Middle frontal gyrus (tissue), 1 donor: ENCODE results near the gene FLNA.
"Not testable (repeated sequence)": the region's sequence is repeated elsewhere in the genome, so short reads cannot be mapped to it uniquely, and the experiment has no call there.

ENCODE experiments used
- DNase-seq: peaks from one replicate; pipeline ENCODE4 v3.0.0-alpha.2; 2015; ENCODE audit warnings: low spot score; ENCODE audit errors: extremely low spot score

The FLNA gene

DNA sequence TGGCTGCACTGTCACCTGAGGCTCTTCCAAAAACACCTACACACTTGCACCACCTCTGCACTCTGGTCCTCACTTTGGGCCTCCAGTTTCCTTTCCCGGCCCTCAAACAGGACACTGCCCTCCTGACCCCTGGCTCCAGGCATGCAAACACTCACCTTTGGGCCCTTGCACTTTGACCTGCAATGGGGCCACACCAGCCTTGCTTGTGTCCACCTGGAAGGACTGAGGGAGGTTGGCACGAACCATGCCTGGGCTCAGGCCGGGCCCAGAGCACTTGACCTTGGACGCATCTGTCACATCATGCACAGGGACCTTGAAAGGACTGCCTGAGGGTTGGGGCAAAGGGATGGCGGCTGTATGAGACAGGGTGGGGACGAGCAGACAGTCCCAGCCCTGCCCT lies 15.6 kb downstream of the FLNA start:
- no peak for DNase-seq

DNA sequence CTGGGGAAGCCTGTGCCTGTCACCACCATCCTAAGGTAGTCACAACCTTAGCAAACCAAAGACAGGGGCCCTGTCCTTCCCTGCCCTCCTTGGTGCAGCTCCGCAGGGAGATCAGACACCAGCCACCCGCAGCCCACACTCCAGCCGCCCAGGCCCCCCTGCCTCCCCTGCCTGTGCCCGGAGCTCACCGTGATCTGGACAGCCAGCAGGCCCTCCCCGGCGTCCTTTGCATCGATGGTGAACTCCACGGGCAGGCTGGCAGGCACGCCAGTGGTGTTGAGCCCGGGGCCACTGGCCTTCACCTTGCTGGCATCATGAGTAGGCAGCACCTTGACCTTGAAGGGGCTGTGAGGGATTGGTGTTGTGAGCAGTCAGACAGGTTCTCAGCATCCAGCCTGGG lies 16.4 kb downstream of the FLNA start:
- DNase-seq = no peak

DNA sequence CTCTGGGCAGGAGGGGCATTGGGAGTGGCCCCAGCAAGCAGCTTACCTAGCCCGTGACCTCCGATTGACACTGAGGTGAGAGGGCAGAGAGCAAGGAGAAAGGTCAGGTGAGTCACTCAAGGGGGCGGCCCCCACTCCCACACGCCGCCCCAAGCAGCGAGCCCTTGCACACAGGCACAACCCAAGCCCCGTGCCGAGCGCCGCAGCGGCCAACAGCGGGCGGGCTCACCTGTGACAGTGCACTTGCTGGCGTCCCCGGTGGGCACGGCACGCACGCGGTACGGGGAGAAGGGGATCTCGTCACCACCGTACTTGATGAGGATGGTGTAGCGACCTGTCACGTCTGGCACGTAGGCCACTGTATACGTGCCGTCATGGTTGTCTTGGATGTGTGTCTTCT lies 17.2 kb downstream of the FLNA start:
- DNase-seq = no peak

DNA sequence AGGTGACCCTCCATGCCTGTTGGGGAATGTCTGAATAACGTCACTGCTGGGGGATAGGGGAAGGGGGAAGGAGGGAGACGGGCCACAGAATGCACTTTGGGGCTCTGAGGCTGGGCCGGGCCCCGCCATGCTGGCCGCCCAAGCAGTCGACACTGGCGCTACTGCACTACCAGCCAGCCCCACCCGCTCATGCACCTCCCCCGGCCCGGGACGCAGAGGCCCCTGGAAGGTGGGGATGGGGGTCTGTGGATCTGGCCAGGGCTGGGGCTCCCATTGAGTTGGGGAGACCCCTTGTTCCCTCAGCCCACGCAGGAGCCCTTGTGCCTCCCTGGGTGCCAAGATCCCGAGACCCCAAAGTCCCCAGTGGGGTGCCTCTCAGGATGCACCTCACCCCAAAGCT lies 17.8 kb downstream of the FLNA start:
- DNase-seq = no peak

DNA sequence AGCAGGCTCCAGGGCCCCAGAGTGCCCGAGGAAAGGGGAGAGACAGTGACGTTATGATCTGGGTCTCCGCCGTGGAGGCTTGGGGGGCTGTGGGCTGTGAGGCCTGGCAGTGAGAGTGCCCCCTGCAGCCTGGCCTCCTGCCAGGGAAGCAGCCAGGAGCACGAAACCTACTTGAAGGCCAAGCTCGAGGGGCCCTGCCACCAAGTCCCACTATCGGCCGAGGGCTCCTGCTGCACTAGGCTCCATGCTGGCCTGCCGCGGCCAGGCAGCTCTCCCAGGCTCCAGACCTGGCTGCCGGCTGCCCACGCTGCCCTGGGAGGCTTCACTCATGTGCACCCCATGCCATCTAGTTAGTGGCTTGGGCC lies 18.7 kb downstream of the FLNA start:
- no peak for DNase-seq

DNA sequence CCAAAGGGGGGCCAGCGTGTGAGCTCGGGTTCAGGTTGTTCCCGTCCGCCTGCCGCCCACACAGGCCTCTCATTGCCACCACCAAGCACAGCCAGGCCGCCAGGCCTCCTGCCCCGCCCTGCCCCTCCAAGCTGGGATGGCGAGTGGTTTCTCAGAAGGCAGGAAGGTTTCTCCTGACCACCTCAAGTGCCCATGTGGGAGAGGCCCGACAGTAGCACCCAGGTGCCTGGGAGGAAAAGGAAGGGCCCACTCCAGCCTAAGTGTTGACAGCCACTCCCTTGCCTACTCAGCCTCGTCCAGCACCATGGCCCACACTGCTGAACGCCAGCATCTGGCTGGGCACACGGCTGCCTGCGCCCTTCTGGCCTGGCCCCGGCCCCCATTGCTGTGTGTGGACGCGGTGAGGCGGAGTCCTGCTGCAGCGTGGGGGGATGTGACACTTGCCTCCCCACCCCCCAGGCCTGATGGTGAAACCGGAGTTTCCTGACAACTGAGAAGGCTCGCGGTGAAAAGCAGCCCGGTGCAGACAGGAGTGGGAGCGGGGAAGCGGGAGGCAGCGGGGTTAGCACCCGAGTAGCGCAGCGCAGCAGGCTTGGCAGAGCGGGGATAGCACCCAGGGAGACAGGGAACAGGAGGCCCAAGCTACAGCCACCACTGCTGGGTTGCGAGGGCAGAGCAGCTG lies 19.2 kb downstream of the FLNA start:
- DNase-seq = no peak

DNA sequence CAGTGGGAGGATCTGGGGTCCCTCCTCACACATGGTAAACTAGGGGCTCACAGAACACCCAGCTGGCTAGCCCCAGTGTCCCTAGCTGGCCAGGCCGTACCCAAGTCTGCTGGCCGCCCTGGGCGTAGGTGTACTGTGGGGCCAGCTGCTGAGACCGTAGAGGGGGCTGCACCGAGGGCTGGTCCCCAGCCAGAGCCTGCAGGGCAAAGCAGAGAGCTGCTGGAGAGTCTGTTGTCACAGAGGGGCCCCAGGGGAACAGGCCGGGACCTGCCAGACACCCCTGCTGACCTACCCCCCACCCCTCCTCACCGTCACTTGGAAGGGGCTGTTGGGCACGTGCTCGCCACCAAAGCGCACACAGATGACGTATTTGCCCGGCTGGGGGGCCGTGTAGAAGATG lies 19.9 kb downstream of the FLNA start:
- no peak for DNase-seq

DNA sequence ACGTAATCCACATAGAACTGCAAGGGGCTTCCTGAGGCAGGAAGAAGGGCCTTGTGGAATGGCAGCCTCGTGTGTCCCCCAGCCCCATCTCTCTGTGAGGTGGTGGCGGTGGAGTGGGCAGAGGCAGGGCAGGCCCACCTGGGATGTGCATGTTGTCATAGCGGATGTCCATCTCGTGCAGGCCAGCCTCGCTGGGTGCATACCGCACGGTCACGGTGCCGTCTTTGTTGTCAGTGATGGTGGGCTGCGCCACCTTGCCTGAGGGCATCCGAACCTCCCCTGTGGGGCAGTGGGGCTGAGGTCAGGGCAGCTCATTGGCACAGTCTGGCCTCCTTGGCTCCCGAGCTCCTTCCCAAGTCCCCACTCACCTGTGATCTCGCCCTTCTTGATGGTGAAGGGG lies 20.4 kb downstream of the FLNA start:
- no peak for DNase-seq

DNA sequence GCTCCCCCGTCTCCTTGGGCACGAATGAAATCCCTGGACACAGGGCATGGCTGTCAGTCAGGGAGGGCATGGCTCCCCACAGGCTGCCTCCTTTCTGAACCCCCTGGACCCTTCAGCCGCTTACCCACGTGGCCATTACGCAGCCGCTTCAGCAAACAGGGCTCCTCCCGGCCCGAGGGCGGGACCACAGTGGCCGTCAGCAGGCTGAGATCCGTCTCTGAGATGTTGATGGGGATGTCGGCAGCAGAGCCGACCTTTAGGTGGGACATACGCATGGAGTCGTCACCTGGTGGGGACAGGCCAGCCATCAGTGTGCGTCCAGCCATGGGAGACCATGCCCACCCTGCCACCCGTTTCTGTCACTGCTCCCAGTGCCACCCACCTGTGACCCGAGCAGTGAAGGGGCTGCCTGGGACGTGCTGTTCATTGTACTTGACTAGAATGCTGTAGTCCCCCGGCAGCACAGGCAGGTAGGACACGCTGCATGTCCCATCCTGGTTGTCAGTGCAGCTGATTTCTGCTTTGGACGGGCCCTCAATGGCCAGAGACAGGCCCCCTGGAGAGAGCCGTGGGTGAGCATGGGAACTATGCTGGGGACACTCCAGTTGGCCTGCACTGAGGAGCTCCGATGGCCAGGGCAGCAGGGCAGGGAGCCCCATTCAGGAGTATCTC lies 21.1 kb downstream of the FLNA start:
- DNase-seq = no peak

DNA sequence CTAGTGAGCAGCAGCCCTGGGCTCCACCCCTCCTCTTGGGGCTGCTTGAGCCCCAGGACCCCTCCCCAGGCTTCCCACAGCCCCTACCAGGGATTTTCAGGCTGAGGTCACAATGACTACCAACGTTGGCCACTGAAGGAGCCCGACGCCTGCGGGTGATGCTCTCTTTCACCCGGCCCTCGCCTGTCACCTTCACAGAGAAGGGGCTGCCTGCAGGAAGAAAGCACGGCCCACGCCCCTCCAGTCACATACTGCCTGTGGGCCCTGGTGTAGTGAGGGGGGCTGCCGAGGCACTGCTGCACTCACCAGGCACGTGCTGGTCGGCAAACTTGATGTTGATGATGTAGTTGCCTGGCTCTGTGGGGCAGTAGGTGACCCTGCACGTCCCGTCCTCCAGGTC lies 22.0 kb downstream of the FLNA start:
- no peak for DNase-seq

DNA sequence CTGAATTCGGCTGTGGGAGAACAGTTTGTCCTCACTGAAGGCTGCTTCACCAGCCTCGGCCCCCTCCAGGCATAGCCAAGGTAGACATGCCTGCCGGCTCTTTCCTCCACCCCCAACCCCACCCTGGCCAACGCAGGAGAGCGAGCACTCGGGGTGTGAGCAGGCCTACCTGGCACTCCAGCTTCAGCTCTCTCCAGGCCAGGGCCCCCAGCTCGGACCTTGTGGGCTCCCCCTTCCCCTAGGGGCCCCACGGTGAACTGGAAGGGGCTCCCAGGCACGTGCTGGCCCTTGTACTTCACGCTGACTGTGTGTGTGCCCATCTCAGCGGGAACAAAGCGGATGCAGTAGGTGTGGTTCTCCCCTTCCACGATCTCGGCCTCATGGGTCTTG lies 22.4 kb downstream of the FLNA start:
- DNase-seq = no peak

DNA sequence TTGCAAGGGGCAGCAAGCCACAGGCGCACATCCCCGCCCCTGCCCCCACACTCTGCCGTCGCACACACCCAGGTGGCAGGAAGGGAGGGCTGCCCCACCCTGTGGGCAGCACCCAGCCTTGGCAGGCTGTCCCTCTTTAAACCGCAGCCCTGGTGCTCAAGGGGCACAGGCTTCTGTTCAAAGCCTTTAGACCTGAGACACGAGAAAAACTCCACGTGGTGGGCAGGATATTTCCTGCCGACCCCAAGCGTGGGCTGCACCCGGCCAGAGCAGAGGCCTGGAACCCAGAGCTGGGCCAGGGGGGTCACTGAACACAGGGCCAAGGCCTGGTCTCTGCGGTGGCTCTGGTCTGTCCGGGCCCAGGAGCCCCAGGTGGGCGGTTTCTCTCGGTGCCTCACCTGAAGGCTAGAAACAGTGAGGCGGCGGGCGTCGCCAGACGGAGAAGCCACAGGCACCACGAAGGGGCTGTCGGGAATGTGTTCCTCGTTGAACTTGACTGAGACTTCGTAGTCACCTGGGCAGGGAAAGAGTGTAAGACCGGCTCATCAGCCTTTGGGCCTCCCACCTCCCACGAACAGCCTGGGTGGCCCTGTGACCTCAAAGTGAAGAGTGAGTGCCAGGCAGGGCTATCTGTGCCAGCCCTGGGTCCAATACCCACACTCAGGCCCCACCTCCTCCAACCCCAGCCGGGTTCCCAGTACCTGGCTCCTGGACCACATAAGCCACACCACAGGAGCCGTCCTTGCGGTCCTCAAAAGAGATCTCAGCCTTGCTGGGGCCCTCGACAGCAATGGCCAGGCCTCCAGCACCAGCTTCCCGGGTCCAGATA lies 23.0 kb downstream of the FLNA start:
- DNase-seq = no peak

DNA sequence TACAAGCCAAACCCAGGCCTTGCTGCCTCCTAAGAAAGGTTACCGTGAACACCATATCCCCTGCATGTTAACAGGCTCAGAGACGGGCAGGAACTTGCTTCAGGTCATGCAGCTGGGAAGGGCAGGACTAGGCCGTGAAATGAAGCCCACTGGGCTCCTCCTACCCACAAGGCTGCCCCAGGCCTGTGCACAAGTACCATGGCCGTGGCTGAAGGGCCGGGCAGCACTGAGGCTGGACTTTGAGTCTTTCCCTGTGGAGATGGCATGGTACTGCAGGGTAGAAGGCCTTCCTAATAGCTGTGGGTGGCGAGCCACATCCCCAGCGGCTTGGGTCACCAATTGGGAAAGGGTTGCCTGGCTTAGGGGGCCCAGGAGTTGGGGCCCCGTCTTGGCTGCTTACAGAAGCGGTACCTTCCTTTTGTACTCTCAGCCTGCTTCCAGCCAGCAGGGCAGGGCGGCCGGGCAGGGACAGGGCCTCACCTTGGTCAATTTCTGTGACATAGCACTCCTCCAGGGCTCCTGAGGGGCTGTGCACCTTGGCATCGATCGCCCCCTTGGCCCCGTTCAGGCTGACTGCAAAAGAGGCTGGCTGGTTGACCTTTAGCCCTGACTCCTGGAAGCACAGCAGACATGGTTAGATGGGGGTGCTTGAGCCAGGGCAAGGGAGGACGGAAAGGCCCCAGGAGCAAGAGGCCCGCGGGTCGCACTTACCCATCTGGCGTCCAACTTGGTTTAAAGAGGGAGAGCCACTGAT lies 23.8 kb downstream of the FLNA start:
- DNase-seq = no peak

DNA sequence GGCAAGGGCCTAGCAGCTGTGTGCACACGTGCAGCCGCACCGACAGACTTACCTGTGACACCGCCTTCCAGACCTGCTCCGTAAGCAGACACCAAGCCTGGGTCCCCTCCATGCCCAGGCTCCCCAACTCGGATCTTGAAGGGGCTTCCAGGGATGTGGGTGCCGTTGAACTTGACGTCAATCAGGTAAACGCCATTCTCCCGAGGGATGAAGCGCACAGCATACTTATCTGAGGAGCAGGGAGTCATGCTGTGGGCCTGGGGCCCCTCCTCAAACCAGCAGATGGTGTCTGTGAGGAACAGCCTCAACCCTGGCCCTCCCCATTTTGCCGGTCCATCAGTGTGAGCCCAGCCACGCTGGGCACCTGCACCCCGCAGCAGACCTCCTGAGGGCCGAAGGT lies 24.5 kb downstream of the FLNA start:
- DNase-seq = no peak

DNA sequence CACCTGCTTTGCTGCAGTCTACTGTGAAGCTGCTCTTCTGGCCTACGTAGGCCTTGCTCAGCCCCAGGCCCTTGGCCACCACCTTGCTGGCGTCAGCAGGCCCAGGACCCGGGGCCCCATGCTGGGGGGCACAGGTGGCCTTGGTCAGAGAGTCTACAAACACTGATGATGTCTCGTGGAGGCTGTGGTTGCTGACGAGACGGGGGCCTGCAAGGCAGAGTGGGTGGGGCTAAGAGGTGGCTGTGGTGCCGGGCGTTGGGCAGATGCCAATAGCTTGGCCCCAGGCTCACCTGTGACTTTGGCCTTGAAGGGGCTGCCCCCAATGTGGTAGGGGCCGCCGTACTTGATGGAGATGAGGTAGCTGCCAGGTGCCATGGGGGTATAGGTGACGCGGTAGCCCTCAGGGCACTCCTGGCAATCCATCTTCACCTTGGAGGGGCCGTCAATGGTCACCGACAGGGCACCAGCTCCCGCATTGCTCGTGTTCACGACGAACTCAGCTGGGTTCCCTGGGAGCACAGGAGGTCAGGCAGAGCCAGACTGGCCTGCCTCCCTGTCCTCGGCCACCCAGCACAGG lies 25.0 kb downstream of the FLNA start:
- DNase-seq = no peak

DNA sequence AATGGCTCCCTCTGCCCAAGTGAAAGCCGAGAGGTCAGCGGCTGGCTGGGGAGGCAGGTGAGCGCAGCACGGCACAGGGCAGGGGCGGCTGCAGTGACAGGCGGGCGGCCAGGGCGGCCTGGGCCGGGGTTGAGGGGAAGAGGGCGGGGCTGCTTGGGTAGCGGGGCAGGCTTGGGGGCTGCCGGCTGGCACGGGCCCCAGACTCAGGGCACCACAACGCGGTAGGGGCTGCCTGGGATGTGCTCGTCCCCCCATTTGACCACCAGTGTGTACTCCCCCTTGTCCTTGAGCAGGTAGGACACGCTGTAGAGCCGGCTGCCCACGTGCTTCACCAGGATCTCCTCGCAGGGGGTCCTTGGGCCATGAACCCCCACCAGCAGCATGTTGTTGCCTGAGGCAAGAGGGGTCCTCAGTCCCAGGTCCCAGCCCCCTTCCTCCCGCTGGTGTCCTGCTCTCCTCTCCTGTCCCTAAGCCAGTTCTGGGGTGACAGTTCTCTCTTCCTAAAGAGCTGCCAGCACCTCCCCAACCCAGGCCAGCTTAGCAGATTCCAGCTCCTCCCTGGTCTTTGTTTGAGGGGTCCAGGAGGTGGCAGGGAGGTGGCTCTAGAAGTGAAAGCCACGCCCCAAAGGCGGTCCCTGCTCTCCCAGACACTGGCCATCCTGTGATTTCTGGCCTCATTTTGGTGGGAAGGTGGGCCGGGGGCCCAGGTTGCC lies 25.6 kb downstream of the FLNA start:
- no peak for DNase-seq

DNA sequence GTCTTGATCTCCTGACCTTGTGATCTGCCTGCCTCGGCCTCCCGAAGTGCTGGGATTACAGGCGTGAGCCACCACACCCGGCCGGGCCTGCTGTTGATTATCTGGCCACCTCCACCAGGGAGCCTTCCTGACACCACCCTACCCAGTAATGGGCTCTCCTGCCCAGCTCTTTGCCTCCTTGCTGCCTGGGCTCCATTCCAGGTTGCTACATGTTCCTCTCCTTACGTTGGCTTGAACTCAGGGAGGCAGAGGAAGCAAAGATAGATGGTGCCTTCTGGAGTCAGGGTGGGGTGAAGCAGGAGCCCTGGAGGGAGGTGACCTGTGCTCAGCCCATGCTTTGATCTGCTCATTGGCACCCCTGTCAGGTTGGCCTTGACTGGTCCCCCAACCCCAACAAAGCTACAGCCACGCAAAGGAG lies 26.3 kb downstream of the FLNA start:
- no peak for DNase-seq

DNA sequence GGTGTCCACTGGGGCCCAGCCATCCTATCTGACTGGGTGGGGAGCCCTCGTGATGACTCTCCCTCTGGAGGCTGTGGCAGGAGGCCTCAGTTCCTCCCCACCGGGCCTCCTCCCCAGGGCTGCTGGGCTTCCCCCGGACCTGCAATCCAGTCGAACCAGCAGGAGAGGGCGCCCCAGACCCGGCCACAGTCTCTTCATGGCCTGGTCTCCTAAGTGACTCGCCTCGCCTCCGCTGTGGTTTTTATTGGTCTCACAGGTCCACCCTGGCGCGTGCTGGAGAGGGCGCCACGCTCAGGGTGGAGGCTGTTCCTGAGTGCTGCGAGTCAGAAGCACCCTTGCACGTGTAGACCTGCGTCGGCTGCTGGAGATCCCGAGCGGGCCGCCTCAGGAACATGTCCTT lies 30.8 kb downstream of the FLNA start:
- not testable (repeated sequence) for DNase-seq

DNA sequence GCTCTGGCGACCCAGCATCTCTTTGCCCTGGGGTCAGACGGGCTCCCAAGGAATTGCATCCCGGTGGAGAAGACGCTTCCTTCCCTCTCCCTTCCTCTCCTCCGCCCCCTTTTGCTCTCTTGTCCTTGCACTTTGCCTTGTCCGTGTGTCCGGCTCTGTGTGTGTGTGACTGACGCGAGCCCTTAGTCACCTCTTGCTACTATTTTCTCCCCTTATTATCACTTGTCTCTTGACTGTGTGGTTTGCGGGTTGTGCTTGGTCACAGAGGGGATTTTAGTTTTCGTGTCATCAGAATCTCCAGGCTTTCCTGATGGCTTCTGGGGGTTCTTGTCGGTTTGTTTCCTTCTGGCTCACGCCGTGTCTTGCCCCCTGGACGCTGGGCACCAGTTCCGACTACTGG lies 31.4 kb downstream of the FLNA start:
- not testable (repeated sequence) for DNase-seq

DNA sequence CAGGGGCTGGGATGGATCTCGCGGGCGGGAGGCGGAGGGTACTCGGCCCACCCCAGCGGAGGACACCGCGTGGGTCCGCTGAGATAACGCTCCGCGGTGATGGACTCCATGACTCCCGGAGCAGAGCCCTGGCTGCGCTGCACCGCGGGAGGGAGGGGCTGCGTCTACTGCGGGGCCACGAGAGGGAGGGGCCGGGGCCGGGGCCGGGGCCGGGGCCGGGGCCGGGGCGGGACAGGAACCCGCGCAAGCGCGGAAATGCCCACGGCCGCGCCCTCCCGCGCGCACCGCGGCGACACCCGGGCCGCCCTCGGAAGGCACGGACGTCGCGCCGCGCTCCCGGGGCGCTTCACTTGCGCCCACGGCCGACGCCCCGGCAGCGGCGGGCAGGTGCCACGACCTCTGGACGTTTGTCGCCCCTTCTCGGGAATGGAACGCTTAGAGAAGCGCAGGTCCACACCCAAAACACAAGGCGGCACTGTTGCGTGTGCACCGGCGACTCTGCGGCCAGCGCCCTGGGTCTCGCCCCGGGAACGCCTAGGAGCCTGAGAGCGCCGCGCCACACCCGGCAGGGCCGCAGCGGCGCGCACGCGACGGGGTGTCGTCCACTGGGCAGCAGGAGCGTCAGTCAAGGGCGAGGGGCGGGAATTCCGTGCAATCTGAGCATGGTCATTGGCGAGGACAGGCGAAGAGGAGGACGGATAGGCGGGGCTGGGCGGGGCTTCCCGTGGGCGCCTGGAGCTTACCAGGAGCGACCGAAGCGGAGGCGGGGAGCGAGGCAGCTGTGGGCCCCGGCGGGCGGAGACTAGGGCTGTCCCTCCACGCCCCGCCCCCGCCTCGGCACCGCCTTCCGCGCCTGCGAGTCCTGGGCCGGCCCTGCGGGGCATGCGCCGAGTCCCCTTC lies 32.8 kb downstream of the FLNA start:
- not testable (repeated sequence) for DNase-seq
